ES-I3 (cell line): Measurements from ENCODE around the gene TBX19.

ENCODE experiments used
- H3K36me3 ChIP-seq: 2 replicates; pipeline ENCODE4 v1.6.1; 2013; ENCODE audit warnings: mild to moderate bottlenecking, low read length, control low read depth, moderate library complexity; ENCODE audit not compliant: insufficient read depth
- H3K4me1 ChIP-seq: 2 replicates; pipeline ENCODE4 v1.6.1; 2013; ENCODE audit warnings: mild to moderate bottlenecking, control low read depth, low read length; ENCODE audit not compliant: insufficient read depth
- H3K9ac ChIP-seq: 2 replicates; pipeline ENCODE4 v1.6.1; 2013; ENCODE audit warnings: low read depth, mild to moderate bottlenecking, low read length, moderate library complexity
- H3K9me3 ChIP-seq: 2 replicates; pipeline ENCODE4 v1.6.1; 2013; ENCODE audit warnings: mild to moderate bottlenecking, low read length, moderate library complexity; ENCODE audit not compliant: control insufficient read depth, insufficient read depth

TBX19 gene

DNA sequence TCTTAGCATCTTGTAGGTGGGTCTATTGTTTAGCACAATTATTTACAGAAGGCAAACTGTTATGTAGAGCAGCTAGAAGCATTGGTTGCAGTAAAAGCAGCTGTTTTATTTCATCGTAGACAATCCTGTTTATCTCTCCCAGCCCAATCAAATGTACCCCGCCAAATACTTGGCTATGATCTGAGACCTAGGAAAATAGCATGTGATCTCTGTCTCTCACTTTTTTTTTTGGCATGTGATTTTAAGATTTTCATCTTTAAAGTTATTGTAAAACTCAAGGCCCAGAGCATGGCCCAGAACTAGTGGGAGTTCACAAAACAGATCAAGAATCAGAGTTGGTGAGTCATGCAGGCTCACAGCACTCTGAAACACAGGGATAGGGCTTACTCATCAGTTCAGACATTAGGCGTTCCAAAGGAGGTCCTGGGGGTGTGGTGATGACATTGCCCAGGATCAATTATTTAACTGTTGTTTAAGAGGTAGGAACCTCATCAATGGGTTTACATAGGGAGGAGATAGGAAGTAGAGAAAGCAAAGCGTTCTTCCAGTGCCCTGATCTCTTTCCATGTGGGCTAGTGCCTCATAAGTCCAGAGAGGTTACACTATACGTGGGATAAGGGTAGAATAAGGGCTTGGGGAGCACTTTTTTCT, 40.2 kb downstream of the TBX19 start:
- H3K9ac ChIP-seq, result no peak overlapping the region

DNA sequence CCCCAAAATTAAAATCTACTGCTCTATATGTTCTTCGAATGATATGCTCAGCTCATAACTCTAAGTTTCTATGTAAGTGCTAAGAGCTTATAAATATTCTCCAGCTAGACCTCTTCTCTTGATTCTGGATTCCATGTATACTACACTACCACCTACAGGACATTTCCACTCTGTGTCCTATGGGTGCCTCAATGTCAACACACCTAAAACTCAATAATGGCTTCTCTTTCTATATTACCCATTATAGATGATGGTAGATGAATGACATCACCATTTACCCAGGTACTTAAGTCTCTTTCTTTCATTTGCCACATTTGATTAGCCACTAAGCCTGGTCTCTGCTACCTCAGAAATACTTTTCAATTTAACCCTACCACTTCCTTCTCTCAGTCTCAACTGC, 41.3 kb downstream of the TBX19 start:
- peaks cover 22% of the 10 kb centered on the region for H3K4me1 ChIP-seq

More for the DNA sequence above, 40.2 kb downstream of the TBX19 start:
- H3K9me3 ChIP-seq, result no peaks in the 10 kb centered on the region
- peaks cover 22% of the 10 kb centered on the region for H3K4me1 ChIP-seq
- no peaks in the 10 kb centered on the region for H3K36me3 ChIP-seq

GRCh38 chr1:168324745-168325425, 44.2 kb downstream of the TBX19 start:
- no peak overlapping the region for H3K9ac ChIP-seq
- H3K4me1 ChIP-seq, result peaks cover 14% of the 10 kb centered on the region
- no peaks in the 10 kb centered on the region for H3K9me3 ChIP-seq
- no peaks in the 10 kb centered on the region for H3K36me3 ChIP-seq

More for the DNA sequence above, 41.3 kb downstream of the TBX19 start:
- Histone ChIP-seq H3K36me3 (no peaks in the 10 kb centered on the region), H3K9ac (no peak overlapping the region), H3K9me3 (no peaks in the 10 kb centered on the region)

- Histone ChIP-seq H3K9me3 (no peaks in the 10 kb centered on the region), H3K36me3 (no peaks in the 10 kb centered on the region), H3K9ac (no peak overlapping the region), H3K4me1 (peaks cover 10% of the 10 kb centered on the region)
These were observed 48.2 kb downstream of the TBX19 start for GRCh38 chr1:168328731-168329364.

GRCh38 chr1:168330285-168330684, 49.6 kb downstream of the TBX19 start:
- H3K9ac ChIP-seq, result no peak overlapping the region
- H3K36me3 ChIP-seq, result no peaks in the 10 kb centered on the region
- H3K9me3 ChIP-seq, result no peaks in the 10 kb centered on the region
- peaks cover 12% of the 10 kb centered on the region for H3K4me1 ChIP-seq

- Histone ChIP-seq H3K9ac (no peak overlapping the region), H3K36me3 (no peaks in the 10 kb centered on the region), H3K4me1 (peaks cover 12% of the 10 kb centered on the region), H3K9me3 (no peaks in the 10 kb centered on the region)
These were observed 50.9 kb downstream of the TBX19 start for GRCh38 chr1:168331569-168331968.

- Histone ChIP-seq H3K4me1 (peaks cover 12% of the 10 kb centered on the region), H3K9me3 (no peaks in the 10 kb centered on the region), H3K9ac (no peak overlapping the region), H3K36me3 (no peaks in the 10 kb centered on the region)
These were observed 53.0 kb downstream of the TBX19 start for GRCh38 chr1:168333562-168334276.

DNA sequence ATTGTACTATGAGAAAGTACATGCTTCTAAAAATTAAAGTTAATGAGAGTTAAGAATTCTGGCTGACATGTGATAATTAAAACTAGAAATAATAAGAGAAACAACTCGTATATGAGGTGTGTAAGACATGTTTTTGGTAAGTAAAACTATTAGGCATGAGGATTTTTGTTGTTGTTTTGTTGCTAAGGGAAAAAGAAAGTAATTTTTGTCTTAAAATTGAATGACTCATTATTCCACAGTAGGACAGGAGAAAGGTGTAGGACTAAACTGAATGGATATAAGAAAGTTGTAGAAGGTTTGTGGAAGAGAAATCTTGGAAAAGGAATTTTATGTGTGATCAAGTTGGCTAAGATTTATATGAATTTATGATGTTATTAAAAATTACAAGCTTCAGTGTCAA, 54.8 kb downstream of the TBX19 start:
- Histone ChIP-seq H3K4me1 (peaks cover 12% of the 10 kb centered on the region), H3K9ac (no peak overlapping the region), H3K9me3 (0 out of 2 replicates have a peak, but pooled peaks cover 2% of the 10 kb centered on the region), H3K36me3 (no peaks in the 10 kb centered on the region)

DNA sequence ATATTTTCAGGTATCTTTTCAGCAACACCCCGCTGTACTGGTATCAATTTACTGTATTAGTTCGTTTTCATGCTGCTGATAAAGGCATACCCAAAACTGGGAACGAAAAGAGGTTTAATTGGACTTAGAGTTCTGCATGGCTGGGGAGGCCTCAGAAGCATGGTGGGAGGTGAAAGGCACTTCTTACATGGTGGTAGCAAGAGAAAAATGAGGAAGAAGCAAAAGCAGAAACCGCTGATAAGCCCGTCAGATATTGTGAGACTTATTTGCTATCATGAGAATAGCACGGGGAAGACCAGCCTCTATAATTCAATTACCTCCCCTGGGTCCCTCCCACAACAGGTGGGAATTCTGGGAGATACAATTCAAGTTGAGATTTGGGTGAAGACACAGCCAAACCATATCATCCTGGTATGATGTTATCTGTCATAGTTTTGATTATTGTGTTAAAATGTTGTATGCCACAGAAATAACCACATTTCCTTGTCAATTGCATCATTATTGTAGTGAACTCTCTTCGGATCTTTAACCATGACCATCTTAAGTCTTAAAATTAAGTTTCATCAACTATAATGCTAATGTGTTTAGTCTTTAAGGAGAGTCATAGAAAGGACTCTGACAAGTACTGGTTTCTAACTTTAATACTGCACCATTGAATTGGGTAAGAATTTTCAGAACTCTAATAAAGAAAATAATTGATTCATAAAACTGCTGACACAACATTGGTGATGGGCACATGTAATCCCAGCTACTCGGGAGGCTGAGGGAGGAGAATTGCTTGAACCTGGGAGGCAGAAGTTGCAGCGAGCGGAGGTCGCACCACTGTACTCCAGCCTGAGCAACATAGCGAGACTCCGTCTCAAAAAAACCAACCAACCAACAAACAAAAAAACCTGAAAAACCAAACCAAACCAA, 58.2 kb downstream of the TBX19 start:
- peaks cover 2% of the 10 kb centered on the region; the same call in 1 of the 2 replicates for H3K4me1 ChIP-seq
- no peaks in the 10 kb centered on the region for H3K36me3 ChIP-seq
- 0 out of 2 replicates have a peak, but pooled peaks cover 4% of the 10 kb centered on the region for H3K9me3 ChIP-seq
- H3K9ac ChIP-seq, result no peak overlapping the region

GRCh38 chr1:168340781-168341482, 60.3 kb downstream of the TBX19 start:
- Histone ChIP-seq H3K36me3 (no peaks in the 10 kb centered on the region), H3K9ac (no peak overlapping the region), H3K4me1 (no peaks in the 10 kb centered on the region), H3K9me3 (0 out of 2 replicates have a peak, but pooled peaks cover 4% of the 10 kb centered on the region)

GRCh38 chr1:168341483-168341975, 60.9 kb downstream of the TBX19 start:
- 0 out of 2 replicates have a peak, but pooled peaks cover 4% of the 10 kb centered on the region for H3K9me3 ChIP-seq
- no peaks in the 10 kb centered on the region for H3K36me3 ChIP-seq
- H3K4me1 ChIP-seq, result no peaks in the 10 kb centered on the region
- H3K9ac ChIP-seq, result no peak overlapping the region

- Histone ChIP-seq H3K4me1 (no peaks in the 10 kb centered on the region), H3K36me3 (no peaks in the 10 kb centered on the region), H3K9me3 (0 out of 2 replicates have a peak, but pooled peaks cover 4% of the 10 kb centered on the region), H3K9ac (peak overlapping the region; percentile 45; the same call in 1 of the 2 replicates)
These were observed 62.0 kb downstream of the TBX19 start for GRCh38 chr1:168342572-168343280.
